Panc1 (cell line): ENCODE data around the gene FAM53B.

ENCODE experiments used
- CTCF ChIP-seq: fragments of 450-650 bp; IDR thresholded peaks from 2 replicates; pipeline ENCODE4 v1.5.1; 2017; ENCODE audit warnings: mild to moderate bottlenecking
- SIN3A ChIP-seq: IDR thresholded peaks from 2 replicates; pipeline ENCODE4 v1.6.1; 2012; ENCODE audit warnings: low read depth, mild to moderate bottlenecking, low read length, moderate library complexity, borderline replicate concordance; ENCODE audit not compliant: insufficient read depth

- no peak for TF ChIP-seq SIN3A
- no peak for TF ChIP-seq CTCF
These were observed 104.1 kb downstream of the FAM53B start for GRCh38 chr10:124640056-124640455.
